HG03571 (cell line): ENCODE measurements around the gene SVOP.
"Not testable (repeated sequence)": the region's sequence is repeated elsewhere in the genome, so short reads cannot be mapped to it uniquely, and the experiment has no call there.

Experiments
- ATAC-seq: cut with Tn5 transposase; IDR thresholded peaks from one replicate; pipeline ENCODE4 v1.9.1; 2021; ENCODE audit not compliant: unreplicated experiment

Gene SVOP

GRCh38 chr12:108896336-108896735 is 124.5 kb downstream of the SVOP start:
- ATAC-seq, result no peak

DNA sequence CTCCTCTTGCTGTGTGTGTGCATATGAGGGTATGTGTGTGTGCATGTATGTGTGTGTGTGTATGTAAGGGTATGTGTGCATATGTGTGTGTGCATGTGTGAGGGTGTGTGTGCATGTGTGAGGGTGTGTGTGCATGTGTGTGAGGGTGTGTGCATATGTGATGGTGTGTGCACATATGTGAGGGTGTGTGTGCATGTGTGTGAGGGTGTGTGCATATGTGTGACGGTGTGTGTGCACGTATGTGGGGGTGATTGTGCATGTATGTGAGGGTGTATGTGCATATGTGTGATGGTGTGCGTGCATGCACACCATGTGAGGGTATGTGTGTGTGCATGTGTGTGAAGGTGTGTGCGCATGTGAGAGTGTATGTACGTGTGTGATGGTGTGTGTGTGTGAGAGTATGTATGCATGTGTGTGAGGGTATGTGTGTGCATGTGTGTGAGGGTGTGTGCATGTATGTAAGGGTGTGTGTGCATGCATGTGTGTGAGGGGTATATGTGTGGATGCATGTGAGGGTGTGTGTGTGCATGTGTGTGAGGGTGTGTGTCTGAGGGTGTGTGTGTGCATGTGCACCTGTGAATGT is 125.6 kb downstream of the SVOP start:
- no peak for ATAC-seq

DNA sequence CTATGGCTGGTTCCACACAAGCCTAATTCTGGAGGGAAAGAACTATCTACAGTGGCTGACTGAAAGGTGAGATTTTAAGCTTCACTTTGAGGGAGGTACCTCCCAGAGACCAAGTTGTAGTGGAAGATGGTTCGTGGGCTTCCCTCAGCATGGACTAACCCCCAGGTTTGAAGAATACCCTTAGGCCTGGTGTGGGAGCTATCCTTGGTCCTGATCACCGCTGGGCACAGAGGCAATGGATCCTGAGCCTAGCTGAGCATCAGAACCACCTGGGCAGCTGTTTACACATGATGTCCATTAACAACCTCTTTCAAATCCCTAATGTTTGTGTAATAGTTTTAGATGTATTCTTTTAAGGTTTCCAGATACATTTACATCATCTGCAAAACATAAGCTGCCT is 130.7 kb downstream of the SVOP start:
- no peak for ATAC-seq

DNA sequence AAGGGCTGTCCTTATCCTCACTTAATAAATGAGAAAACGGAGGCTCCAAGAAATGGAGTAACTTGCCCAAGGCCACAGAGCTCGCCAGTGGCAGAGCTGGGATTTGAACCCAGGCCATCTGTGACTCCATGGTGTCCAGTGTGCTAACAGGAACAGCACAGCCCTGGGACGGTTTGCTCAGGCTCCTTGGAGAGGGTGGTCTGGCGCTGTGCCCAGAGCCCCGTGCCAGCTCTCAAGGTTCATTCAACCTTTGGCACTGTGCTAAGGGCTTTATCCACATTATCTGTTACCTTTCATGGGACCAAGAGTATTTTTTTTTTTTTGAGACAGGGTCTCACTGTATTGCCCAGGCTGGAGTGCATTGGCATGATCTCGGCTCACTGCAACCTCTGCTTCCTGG is 132.8 kb downstream of the SVOP start:
- no peak for ATAC-seq

DNA sequence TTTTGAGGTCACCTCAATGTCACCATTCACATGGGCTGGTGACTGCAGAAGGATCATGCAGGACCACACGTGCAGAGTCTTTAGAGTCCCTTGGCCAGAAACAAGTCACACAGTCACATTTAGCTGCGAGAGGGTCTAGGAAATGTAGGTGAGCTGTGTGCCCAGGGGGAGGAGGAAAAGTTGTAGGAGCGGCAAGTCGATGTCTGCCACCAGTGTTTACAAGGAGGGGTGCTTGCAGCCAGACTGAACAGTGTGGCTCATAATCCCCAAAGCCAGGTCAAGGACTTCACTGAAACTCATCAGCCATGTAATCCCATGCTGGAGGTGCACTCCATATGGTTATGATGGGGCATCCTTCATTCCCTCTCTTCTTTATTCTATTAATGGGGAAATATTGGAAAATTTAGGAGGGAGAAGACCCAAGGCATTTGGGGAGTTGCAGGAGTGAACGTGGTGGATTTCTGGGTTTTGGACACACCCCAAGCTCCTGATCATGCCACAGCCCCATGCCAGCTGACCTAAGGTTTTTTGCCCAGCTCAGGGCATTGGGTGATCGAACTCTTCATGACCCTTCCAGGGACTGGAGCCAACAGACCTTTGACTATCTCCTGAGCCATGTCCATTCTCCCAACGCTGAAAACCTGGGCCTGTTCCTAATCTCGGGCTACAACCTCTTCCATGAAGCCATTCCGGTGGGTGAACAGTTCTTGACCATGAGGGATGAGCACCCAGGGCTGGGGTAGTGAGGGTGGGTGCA is 133.8 kb downstream of the SVOP start:
- ATAC-seq, result no peak

DNA sequence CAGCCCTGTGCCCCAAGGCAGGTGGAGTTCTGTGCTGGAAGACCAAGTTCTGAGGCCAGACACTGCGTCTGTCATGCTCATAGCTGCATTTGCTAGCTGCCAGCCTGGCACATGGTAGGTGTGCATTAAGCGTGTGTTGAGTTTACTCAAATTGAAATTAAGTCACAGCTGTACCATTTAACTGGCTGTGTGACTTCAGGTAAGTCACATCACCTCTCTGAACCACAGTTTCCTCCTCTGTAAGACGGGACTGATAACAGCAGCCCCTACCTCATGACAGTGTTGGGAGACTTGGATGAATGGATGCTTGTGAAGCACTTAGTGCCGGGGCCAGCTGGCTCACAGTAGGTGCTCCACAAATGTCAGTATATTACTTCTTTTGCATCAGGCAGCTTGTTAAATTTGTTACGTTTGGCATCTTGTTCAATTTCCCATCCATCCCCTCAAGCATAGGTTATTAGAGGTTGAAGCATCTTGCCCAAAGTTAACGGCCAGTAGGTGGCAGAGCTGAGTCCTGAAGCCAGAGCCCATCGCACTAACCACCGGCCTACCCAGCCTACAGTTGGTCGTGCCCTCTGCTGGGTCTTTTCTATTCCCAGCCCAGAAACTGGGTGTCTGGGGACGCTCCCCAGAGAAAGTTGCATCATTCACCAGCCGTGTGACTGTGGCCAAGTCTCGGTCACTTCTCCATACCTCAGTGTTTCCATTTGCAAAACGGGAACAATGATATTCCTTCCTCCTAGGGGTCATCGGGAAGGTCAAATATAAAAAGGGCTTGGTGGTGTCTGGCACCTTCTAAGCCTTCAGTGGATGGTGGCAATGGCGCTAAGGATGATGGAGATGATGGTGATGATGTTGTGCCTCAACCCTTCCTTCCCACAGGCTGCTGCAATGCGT is 136.5 kb downstream of the SVOP start:
- ATAC-seq, result no peak

DNA sequence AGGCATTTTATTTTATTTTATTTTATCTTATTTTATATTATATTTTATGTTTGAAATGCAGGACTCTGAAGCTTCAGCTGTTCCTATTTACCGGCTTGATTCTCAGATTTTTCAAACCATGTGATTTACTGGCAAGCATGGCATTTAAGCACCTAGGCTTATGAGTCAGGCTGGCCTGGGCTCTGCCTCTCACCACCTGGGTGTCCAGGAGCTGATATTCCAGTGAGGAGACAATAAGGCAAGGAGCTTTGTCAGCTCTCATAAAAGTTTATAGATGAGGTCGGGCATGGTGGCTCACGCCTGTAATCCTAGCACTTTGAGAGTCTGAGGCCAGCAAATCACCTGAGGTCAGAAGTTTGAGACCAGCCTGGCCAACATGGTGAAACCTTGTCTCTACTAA is 138.9 kb downstream of the SVOP start:
- no peak for ATAC-seq

GRCh38 chr12:108879615-108880254 is 141.1 kb downstream of the SVOP start, which contains the start of gene DAO:
Gene DAO, plus strand, starts transcription at chr12:108880092. Its CDS starts 4,915 bp downstream, at chr12:108885007.
- ATAC-seq, result no peak

DNA sequence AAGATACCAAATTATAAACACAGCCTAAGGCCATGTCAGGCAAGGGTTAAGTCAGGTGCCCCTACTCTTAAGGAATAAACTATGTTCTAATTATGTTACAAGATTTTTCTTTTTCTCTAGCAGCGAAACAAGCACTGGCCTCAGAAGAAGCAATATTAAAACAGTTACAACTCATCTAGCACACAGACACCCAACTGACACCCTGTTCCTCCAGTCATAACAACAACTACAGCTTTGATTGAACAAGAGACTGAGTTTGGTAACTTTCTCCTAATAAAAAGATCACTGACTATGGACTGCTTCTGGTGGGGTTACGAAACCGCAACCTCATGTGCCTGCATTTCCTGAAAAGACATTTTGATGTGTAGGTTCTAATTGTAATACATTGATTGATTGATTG is 144.3 kb downstream of the SVOP start:
- ATAC-seq, result no peak

DNA sequence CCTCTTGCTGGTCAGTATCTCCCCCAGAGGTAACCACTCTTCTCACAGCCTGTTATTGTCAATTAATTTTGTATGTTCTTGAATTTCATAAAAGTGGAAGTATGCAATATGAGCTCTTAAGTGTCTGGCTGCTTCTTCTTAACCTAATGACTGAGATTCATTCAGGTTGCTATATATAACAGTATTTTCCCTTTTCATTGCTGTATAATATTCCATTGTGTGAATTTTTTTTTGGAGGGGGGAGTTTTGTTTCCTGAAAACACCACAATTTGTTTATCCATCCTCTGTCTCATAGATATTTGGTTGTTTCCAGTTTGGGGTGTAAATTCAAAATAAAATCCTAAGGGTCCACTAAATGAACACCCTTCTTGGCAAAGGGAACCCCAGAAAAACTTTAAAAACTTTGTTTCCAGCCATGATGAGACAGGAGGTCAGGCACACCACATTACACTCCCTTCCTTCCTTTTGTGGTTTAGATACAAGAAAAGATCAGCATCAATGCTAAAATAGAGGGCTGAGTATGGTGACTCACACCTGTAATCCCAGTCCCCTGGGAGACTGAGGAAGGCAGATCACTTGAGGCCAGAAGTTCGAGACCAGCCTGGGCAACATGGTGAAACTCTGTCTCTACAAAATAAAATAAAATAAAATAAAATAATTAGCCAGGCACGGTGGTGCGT is 145.0 kb downstream of the SVOP start:
- ATAC-seq, result no peak

GRCh38 chr12:108875280-108875679 is 145.6 kb downstream of the SVOP start:
- no peak for ATAC-seq

DNA sequence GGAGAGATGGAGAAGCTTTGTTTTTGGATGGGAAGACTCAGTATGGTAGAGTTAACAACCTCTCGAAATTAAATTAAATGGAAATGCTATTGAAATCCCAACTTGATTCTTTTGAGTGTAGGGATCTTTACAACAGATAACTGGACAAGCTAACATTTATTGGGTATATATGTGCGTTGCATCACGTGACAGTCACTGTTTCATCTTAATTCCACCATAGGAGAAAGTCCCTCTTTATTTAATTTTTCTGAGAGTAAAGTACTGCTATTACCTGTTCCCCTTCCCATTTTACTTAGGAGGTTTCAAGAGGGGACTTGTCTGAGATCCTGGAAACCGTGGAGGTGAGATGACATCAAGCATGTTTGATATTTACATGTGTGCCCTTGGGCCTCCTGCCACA is 152.1 kb downstream of the SVOP start:
- no peak for ATAC-seq

- ATAC-seq, result not testable (repeated sequence)
Measured at GRCh38 chr12:108866083-108866482, 154.8 kb downstream of the SVOP start.

DNA sequence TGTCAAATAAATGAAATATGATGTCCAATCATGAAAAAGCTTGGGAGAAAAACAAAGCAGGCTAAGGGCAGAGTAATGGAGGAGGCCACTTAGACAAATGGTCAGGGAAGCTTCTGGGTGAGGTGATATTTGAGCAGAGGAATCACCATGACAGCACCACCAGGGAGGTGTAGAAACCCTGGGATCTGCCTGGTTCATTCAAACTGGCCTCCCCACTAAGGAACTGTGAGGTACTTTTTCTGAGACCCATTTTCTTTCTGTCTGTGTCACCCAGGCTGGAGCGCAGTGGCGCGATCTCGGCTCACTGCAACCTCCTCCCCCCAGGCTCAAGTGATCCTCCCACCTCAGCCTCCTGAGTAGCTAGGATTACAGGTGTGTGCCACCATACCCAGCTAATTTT is 155.7 kb downstream of the SVOP start:
- no peak for ATAC-seq

GRCh38 chr12:108862588-108862959 is 158.3 kb downstream of the SVOP start:
- no peak for ATAC-seq

GRCh38 chr12:108861878-108862587 is 158.8 kb downstream of the SVOP start:
- no peak for ATAC-seq

- ATAC-seq, result no peak
Measured at GRCh38 chr12:108860443-108860842, 160.4 kb downstream of the SVOP start.

DNA sequence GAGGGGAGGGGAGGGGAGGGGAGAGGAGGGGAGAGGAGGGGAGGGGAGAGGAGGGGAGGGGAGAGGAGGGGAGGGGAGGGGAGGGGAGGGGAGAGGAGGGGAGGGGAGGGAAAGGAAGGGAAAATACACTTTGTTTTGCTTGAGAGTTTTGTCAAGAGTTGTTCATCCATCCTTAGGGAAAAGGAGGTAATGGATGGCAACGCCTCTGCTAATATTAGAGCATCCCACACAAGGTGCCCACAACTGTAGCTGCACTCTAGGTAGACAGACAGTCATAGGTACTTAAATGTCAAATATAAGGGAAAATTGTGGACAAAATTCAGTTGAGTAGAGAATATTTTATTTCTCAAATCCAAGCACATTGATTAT is 161.0 kb downstream of the SVOP start:
- no peak for ATAC-seq

- not testable (repeated sequence) for ATAC-seq
Measured at GRCh38 chr12:108859141-108859922, 161.5 kb downstream of the SVOP start.
